Breast epithelium (tissue), 3 donors: ENCODE results near the gene HMCN2.

ENCODE experiments used
- POLR2A ChIP-seq: fragments of 450-650 bp; IDR thresholded peaks from one replicate; pipeline ENCODE4 v1.6.1; 2016; ENCODE audit warnings: antibody characterized with exemption, mild to moderate bottlenecking, moderate library complexity
- TF ChIP-seq, protein P1 (sequence below), 3 donors: fragments of 450-650 bp; IDR thresholded peaks; one replicate each; pipeline ENCODE4 v1.5.1; 2016 to 2017; ENCODE audit warnings: antibody characterized with exemption in 3 of 3, mild to moderate bottlenecking in 3 of 3, moderate library complexity in 3 of 3

DNA sequence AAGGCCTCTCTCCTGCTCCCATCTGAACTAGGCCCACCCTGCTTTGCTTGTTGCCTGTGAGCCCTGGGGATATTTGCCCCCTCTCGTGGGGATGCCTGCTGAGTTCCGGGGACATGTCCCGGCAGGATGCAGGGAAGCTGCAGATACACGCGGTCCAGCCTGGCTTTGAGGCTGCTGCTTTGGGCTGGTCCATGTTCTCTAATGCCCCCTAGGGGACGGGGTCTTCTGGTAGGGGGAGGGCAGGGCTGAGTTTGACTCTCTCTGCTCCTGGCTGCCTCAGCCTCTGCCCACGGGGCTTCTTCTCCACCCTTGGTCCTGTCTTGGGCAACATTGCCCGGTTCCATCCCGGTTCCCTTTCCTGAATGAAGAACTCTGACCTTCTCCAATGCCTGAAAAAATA lies 94.3 kb downstream of the HMCN2 start:
- TF ChIP-seq, protein P1, sequence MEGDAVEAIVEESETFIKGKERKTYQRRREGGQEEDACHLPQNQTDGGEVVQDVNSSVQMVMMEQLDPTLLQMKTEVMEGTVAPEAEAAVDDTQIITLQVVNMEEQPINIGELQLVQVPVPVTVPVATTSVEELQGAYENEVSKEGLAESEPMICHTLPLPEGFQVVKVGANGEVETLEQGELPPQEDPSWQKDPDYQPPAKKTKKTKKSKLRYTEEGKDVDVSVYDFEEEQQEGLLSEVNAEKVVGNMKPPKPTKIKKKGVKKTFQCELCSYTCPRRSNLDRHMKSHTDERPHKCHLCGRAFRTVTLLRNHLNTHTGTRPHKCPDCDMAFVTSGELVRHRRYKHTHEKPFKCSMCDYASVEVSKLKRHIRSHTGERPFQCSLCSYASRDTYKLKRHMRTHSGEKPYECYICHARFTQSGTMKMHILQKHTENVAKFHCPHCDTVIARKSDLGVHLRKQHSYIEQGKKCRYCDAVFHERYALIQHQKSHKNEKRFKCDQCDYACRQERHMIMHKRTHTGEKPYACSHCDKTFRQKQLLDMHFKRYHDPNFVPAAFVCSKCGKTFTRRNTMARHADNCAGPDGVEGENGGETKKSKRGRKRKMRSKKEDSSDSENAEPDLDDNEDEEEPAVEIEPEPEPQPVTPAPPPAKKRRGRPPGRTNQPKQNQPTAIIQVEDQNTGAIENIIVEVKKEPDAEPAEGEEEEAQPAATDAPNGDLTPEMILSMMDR (IDR thresholded peaks at IDR 0.05): no peak
- no peak for TF ChIP-seq POLR2A
